Raji (cell line): ENCODE measurements around the gene SIK3.

Experiments used
- POLR2A ChIP-seq: IDR thresholded peaks from 2 replicates; pipeline ENCODE4 v1.6.1; 2011; ENCODE audit warnings: low read depth, low read length, control low read depth; ENCODE audit not compliant: insufficient read depth

Gene SIK3

GRCh38 chr11:116849486-116849885 is 248.7 kb downstream of the SIK3 start:
- TF ChIP-seq POLR2A = no peak

DNA sequence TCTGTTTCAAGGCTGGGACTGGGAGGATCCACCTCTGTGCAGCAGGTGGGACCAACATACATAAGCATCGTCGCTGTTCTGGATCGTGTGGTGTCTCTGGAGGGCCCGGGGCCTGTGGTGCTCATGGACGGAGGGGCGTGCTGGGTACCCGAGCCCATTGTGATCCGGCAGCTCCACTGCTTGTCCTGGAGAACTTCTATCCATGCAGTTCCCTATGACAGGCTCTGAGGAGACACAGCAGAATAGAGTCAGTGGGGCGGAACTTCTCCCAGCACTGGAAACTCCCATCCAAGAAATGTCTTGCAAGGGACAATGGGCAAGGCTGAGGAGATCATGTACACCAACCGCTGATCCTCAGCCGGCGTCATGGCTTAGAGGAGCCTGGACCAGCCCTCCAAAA is 249.2 kb downstream of the SIK3 start:
- no peak for TF ChIP-seq POLR2A

GRCh38 chr11:116847612-116848011 is 250.6 kb downstream of the SIK3 start:
- TF ChIP-seq POLR2A = no peak

GRCh38 chr11:116844722-116845121 is 253.5 kb downstream of the SIK3 start:
- TF ChIP-seq POLR2A = no peak

DNA sequence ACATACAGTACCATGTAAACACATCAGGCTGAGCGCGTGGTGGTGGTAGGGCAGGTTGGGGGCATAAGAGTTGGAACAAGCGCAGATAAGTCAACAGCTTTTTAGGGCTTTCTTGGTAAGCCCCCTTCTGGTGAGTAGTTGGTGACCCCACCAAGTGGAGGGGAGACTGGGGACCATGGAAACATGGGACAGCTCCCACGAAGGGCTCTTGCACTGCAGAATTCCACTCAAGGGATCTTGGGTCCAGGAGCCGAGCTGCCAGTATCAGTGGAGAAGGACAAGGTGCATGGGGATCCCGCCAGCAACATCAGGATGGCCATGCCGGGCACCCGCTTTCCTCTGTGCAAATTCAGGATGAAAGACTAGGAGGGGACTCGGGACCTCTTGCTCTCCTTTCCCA is 254.6 kb downstream of the SIK3 start:
- no peak for TF ChIP-seq POLR2A

DNA sequence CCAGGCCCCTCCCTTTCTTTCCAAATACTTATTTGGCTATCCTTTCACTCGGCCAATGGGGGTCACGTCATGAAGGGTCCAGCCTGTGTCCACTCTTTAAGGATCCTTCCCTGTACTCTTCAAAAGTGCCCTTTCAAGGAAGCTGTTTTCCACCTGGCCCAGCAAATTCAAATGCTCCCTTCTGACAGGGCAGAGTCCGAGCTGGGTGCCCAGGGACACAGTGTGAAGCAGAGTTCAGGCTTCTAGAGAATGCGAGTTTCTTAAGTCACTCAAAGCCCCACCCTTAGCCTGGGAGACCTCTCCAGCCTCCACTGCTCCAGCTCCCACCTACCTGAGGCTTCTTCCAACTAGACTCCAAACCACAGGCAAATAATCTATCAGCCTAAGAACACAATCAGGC is 255.3 kb downstream of the SIK3 start:
- TF ChIP-seq POLR2A = no peak

DNA sequence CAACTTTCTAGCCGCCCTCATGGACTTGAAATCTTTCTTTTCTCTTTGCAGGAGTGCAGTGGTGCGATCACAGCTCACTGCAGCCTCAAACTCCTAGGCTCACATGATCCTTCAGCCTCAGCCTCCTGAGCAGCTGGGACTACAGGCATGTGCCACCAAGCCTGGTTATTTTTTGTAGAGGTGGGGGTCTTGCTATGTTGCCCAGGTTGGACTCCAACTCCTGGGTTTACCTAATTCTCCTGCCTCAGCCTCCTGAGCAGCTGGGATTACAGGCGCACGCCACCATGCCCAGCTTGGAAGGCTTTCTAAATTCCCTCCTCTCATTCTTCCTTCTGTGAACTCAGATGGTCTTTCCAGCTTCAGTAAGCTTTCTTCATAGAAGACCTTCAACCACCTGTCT is 256.1 kb downstream of the SIK3 start:
- TF ChIP-seq POLR2A = no peak

- TF ChIP-seq POLR2A = no peak
Measured at GRCh38 chr11:116840746-116841296, 257.4 kb downstream of the SIK3 start.

- TF ChIP-seq POLR2A = no peak
Measured at GRCh38 chr11:116840224-116840745, 257.9 kb downstream of the SIK3 start.

GRCh38 chr11:116838321-116839084 is 259.7 kb downstream of the SIK3 start:
- TF ChIP-seq POLR2A = no peak

DNA sequence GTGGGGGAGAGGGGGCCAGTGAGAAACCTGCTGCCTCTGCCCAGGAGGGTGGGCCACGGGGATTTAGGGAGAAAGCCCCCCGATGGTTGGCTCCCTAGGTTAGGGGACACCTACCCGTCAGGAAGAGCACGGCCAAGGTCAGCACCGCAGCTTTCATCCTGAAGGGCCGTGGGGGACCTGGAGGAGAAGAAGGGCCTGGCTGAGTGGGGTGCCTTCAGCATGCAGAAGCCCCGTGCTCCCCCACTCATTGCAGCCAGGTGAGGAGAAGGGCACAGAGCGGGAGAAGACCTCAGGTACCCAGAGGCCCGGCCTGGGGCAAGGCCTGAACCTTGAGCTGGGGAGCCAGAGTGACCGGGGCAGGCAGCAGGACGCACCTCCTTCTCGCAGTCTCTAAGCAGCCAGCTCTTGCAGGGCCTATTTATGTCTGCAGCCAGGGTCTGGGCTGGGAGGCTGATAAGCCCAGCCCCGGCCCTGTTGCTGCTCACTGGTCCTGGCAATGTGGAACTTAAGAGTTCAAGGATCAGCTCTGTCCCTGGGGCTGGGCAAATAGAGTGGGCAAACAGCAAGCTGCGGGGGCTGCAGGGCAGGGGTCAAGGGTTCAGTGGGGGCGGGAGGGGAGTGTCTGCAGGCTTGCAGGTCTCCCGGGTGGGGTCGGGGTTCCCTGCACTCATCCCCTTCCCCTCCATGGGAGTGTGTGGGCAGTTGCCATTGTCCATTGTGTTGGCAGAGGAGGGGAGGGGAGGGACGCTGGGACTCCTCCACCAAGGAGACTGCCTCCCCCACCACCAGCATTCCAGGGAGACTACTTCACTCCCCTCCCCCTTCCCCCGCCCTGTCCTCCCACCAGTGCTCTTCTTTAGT is 260.8 kb downstream of the SIK3 start, which contains the start of gene APOA1:
Gene APOA1, minus strand, starts transcription at position 392 of the 861 bp plus-strand sequence. Its CDS starts 235 bp downstream, at position 157.
- no peak for TF ChIP-seq POLR2A

DNA sequence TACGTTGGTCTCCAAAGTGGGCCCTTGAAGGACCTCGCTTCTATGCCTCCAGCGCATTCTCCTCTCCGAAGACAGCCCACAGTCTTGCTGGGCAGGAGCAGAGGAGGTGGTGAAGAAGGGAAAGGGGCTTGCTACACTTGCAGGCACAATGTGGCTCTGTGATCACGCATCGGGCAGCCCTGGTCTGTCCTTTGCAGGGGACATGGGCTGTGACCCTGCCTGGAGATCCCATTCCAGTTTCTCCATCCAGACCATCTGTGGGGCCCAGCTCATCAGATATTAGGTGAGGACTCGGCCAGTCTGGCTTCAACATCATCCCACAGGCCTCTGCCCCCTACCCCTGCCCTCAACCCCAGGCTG is 261.6 kb downstream of the SIK3 start:
- no peak for TF ChIP-seq POLR2A

GRCh38 chr11:116835791-116836631 is 262.2 kb downstream of the SIK3 start:
- TF ChIP-seq POLR2A = peak; percentile 76

DNA sequence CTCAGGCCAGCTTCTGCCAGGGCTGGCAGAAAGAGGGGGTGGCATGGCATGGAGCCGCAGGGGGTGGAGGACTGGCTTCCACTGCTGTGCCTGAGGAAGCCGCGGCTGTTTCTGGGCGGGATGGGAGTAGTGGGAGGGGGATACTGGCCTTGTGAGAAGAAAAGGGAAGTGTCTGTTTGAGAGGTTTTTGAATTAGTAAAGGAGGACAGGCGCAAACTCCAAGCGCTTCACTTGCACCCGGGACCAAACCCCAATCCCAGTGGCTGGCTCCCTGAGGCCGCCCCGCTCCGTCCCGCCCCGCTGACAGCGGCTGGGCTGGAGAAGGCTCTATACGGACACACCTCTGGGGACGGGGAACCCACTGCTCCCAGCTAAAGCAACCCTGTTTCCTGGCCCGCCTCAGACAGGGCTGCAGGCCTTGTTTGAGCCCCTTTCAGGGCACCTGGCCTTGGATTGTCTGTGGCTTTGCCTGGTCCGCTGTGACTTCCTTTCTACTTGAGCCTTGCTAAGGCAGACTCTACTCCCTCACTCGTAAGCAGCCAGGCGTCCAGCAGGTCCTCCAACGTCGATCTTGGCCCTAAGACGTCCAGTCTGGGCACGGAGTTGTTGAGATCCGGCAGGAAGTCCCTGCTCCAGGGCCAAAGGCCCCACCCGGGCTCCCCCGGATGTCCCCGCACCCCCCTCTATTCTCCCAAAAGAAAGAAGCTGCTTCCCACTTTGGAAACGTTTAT is 263.0 kb downstream of the SIK3 start:
- TF ChIP-seq POLR2A = no peak

- no peak for TF ChIP-seq POLR2A
Measured at GRCh38 chr11:116833816-116834534, 264.3 kb downstream of the SIK3 start.
